Measurements from ENCODE around the gene ACTR1A.

GRCh38 chr10:102508506-102508905 is 6.0 kb upstream of the ACTR1A start:
- no peak for TF ChIP-seq POLR2A (IDR thresholded peaks at IDR 0.05)
- TF ChIP-seq CTCF (IDR thresholded peaks at IDR 0.05): no peak

All from esophagus squamous epithelium (tissue), 4 donors.